H9 (cell line): ENCODE results near the gene DCST2. TPM values are rescaled to one million over a fixed set of nuclear protein-coding genes. Genes with fewer than 3 reads are reported as not detected.

ENCODE experiments used
- DNase-seq: peaks from one replicate; pipeline ENCODE4 v3.0.0-alpha.2; 2017
- H2AFZ ChIP-seq: one replicate; pipeline ENCODE4 v1.6.1; 2013; ENCODE audit warnings: mild to moderate bottlenecking, low read length, control low read depth, moderate library complexity
- H2AK5ac ChIP-seq: 2 replicates; pipeline ENCODE4 v1.6.1; 2013; ENCODE audit warnings: low read length, control low read depth, mixed read lengths; ENCODE audit not compliant: insufficient read length
- H2BK120ac ChIP-seq: one replicate; pipeline ENCODE4 v1.6.1; 2013; ENCODE audit warnings: low read depth, mild to moderate bottlenecking, low read length, control low read depth, inconsistent platforms; ENCODE audit not compliant: poor library complexity, severe bottlenecking
- H2BK12ac ChIP-seq: 2 replicates; pipeline ENCODE4 v1.6.1; 2013; ENCODE audit warnings: low read length, control low read depth, mixed read lengths, low read depth; ENCODE audit not compliant: insufficient read length
- H2BK15ac ChIP-seq: 2 replicates; pipeline ENCODE4 v1.6.1; 2013; ENCODE audit warnings: low read depth, low read length, control low read depth
- H2BK20ac ChIP-seq: one replicate; pipeline ENCODE4 v1.6.1; 2013; ENCODE audit warnings: low read depth, mild to moderate bottlenecking, low read length, control low read depth, inconsistent platforms; ENCODE audit not compliant: poor library complexity, severe bottlenecking
- H2BK5ac ChIP-seq: 2 replicates; pipeline ENCODE4 v1.6.1; 2013; ENCODE audit warnings: low read length, control low read depth, mixed read lengths; ENCODE audit not compliant: insufficient read length
- H3K14ac ChIP-seq: 2 replicates; pipeline ENCODE4 v1.6.1; 2013; ENCODE audit warnings: low read length, control low read depth; ENCODE audit not compliant: insufficient read depth
- H3K18ac ChIP-seq: 2 replicates; pipeline ENCODE4 v1.6.1; 2013; ENCODE audit warnings: low read depth, mild to moderate bottlenecking, mixed read lengths, low read length, control low read depth; ENCODE audit not compliant: insufficient read length
- H3K23ac ChIP-seq: 2 replicates; pipeline ENCODE4 v1.6.1; 2013; ENCODE audit warnings: low read length, control low read depth, mixed read lengths, low read depth; ENCODE audit not compliant: insufficient read length
- H3K23me2 ChIP-seq: 2 replicates; pipeline ENCODE4 v1.6.1; 2013; ENCODE audit warnings: low read depth, mild to moderate bottlenecking, mixed read lengths, low read length, control low read depth; ENCODE audit not compliant: insufficient read length, poor library complexity, severe bottlenecking
- H3K27ac ChIP-seq: 2 replicates; pipeline ENCODE4 v1.5.1; 2013; ENCODE audit warnings: low read length, control low read depth, mixed read lengths, low read depth; ENCODE audit not compliant: insufficient read length
- H3K27me3 ChIP-seq: 2 replicates; pipeline ENCODE4 v1.6.1; 2013; ENCODE audit warnings: low read length, control low read depth, inconsistent platforms; ENCODE audit not compliant: insufficient read depth
- H3K4ac ChIP-seq: 2 replicates; pipeline ENCODE4 v1.6.1; 2013; ENCODE audit warnings: low read depth, mild to moderate bottlenecking, control low read depth, inconsistent platforms, low read length, moderate library complexity
- H3K4me1 ChIP-seq: 2 replicates; pipeline ENCODE4 v1.6.1; 2013; ENCODE audit warnings: low read length, control low read depth, inconsistent platforms; ENCODE audit not compliant: insufficient read depth
- H3K4me2 ChIP-seq: 2 replicates; pipeline ENCODE4 v1.6.1; 2013; ENCODE audit warnings: low read length, control low read depth, mixed read lengths; ENCODE audit not compliant: insufficient read length, insufficient read depth
- H3K56ac ChIP-seq: 2 replicates; pipeline ENCODE4 v1.6.1; 2013; ENCODE audit warnings: low read depth, mild to moderate bottlenecking, mixed read lengths, low read length, control low read depth; ENCODE audit not compliant: insufficient read length
- H3K79me1 ChIP-seq: 2 replicates; pipeline ENCODE4 v1.6.1; 2013; ENCODE audit warnings: low read depth, mild to moderate bottlenecking, moderate library complexity, low read length, control low read depth, inconsistent platforms; ENCODE audit not compliant: insufficient read depth, poor library complexity, severe bottlenecking
- H3K79me2 ChIP-seq: 2 replicates; pipeline ENCODE4 v1.6.1; 2013; ENCODE audit warnings: low read length, control low read depth, inconsistent platforms; ENCODE audit not compliant: insufficient read depth
- H3K9ac ChIP-seq: 2 replicates; pipeline ENCODE4 v1.6.1; 2013; ENCODE audit warnings: low read length, control low read depth, mixed read lengths; ENCODE audit not compliant: insufficient read length; ENCODE audit errors: extremely low read depth
- H3K9me3 ChIP-seq: one replicate; pipeline ENCODE4 v1.6.1; 2013; ENCODE audit warnings: low read depth, low read length, inconsistent platforms; ENCODE audit not compliant: control insufficient read depth
- H3T11ph ChIP-seq: one replicate; pipeline ENCODE4 v1.6.1; 2013; ENCODE audit warnings: mild to moderate bottlenecking, low read length, control low read depth, inconsistent platforms
- H4K20me1 ChIP-seq: one replicate; pipeline ENCODE4 v1.6.1; 2013; ENCODE audit not compliant: control insufficient read depth, insufficient read length, insufficient read depth
- H4K5ac ChIP-seq: 2 replicates; pipeline ENCODE4 v1.6.1; 2013; ENCODE audit warnings: low read depth, mild to moderate bottlenecking, mixed read lengths, low read length, control low read depth; ENCODE audit not compliant: insufficient read length
- H4K8ac ChIP-seq: replicated peaks from 2 replicates; pipeline ENCODE4 v1.6.1; 2013; ENCODE audit warnings: low read length, control low read depth, mixed read lengths, low read depth; ENCODE audit not compliant: insufficient read length
- H4K91ac ChIP-seq: 2 replicates; pipeline ENCODE4 v1.6.1; 2013; ENCODE audit warnings: low read depth, mild to moderate bottlenecking, moderate library complexity, mixed read lengths, low read length, control low read depth; ENCODE audit not compliant: insufficient read length
- H3K27ac Mint-ChIP-seq, 3 experiments: 2 replicates in 2 of 3; 3 replicates in 1 of 3; pipeline ENCODE4 v1.8.0; 2020 to 2021; ENCODE audit warnings: mixed read lengths in 3 of 3, mild to moderate bottlenecking in 1 of 3, moderate library complexity in 1 of 3
- H3K27me3 Mint-ChIP-seq: 2 replicates; pipeline ENCODE4 v1.8.0; 2021; ENCODE audit warnings: low read depth, mild to moderate bottlenecking, moderate library complexity, mixed read lengths
- H3K36me3 Mint-ChIP-seq, 3 experiments: 2 replicates in 2 of 3; 3 replicates in 1 of 3; pipeline ENCODE4 v1.8.0; 2020 to 2021; ENCODE audit warnings: low read depth in 3 of 3, mixed read lengths in 3 of 3; ENCODE audit not compliant: insufficient read depth in 1 of 3
- H3K4me1 Mint-ChIP-seq, 2 experiments: 2 replicates each; pipeline ENCODE4 v1.8.0; 2020; ENCODE audit warnings: mixed read lengths in 2 of 2
- H3K4me3 Mint-ChIP-seq, 2 experiments: 2 replicates in 1 of 2; 3 replicates in 1 of 2; pipeline ENCODE4 v1.8.0; 2020 to 2021; ENCODE audit warnings: mild to moderate bottlenecking in 2 of 2, mixed read lengths in 2 of 2, moderate library complexity in 1 of 2
- H3K9me3 Mint-ChIP-seq, 2 experiments: 2 replicates in 1 of 2; 3 replicates in 1 of 2; pipeline ENCODE4 v1.8.0; 2020; ENCODE audit warnings: mild to moderate bottlenecking in 2 of 2, mixed read lengths in 2 of 2, moderate library complexity in 1 of 2
- WGBS: extraction: QIAGEN DNeasy Blood & Tissue Kit; methylation state at CpG from one replicate; pipeline ENCODE4 v1.1.7; 2013; ENCODE audit warnings: missing lambda C conversion rate, low lambda C conversion rate, mixed read lengths; ENCODE audit not compliant: insufficient read length; ENCODE audit errors: extremely low coverage; 5-methylcytosine and 5-hydroxymethylcytosine counted together
- total RNA-seq: library from RNA; stranded (reverse); gene quantifications from 2 replicates; pipeline ENCODE4 v1.2.1, GENCODE V29; 2021
- TF ChIP-seq, protein P1 (sequence below): fragments of 200-600 bp; sonication (generic); conservative IDR thresholded peaks from 3 replicates; pipeline ENCODE4 v1.8.0; 2021; ENCODE audit warnings: antibody characterized with exemption, mild to moderate bottlenecking

The DCST2 gene
- total RNA-seq, 1 experiment from 2014 or later, result 0.35 TPM

- Histone ChIP-seq H3T11ph (no peak overlapping the region), H4K91ac (no peak overlapping the region), H3K79me1 (no peaks in the 10 kb centered on the region), H4K8ac (no peak overlapping the region), H3K18ac (no peak overlapping the region), H3K23me2 (no peaks in the 10 kb centered on the region), H3K4me1 (no peaks in the 10 kb centered on the region), H2BK15ac (no peak overlapping the region), H2BK12ac (no peak overlapping the region), H2AK5ac (no peak overlapping the region), H2AFZ (no peak overlapping the region), H3K4me2 (no peak overlapping the region), H4K5ac (no peak overlapping the region), H3K14ac (no peak overlapping the region), H3K56ac (no peak overlapping the region), H4K20me1 (no peaks in the 10 kb centered on the region), H2BK5ac (no peak overlapping the region), H3K9ac (no peak overlapping the region), H2BK20ac (no peak overlapping the region), H3K9me3 (no peaks in the 10 kb centered on the region), H3K79me2 (no peaks in the 10 kb centered on the region), H3K23ac (no peak overlapping the region), H3K4ac (no peak overlapping the region), H3K27me3 (no peaks in the 10 kb centered on the region), H3K27ac (no peak overlapping the region), H2BK120ac (no peak overlapping the region)
- Mint-ChIP-seq H3K9me3 (no peaks in the 10 kb centered on the region), H3K27me3 (peaks cover 12% of the 10 kb centered on the region), H3K4me3 (no peak overlapping the region), H3K27ac (no peak overlapping the region), H3K36me3 (peaks cover 0 to 4% (median 3%) of the 10 kb centered on the region in 3 experiments; a peak in 1 of 7 replicates), H3K4me1 (peaks cover 15 to 32% of the 10 kb centered on the region in 2 experiments)
- WGBS, result no CpG with 5 or more reads among the region's 9 CpGs
- TF ChIP-seq, protein P1, sequence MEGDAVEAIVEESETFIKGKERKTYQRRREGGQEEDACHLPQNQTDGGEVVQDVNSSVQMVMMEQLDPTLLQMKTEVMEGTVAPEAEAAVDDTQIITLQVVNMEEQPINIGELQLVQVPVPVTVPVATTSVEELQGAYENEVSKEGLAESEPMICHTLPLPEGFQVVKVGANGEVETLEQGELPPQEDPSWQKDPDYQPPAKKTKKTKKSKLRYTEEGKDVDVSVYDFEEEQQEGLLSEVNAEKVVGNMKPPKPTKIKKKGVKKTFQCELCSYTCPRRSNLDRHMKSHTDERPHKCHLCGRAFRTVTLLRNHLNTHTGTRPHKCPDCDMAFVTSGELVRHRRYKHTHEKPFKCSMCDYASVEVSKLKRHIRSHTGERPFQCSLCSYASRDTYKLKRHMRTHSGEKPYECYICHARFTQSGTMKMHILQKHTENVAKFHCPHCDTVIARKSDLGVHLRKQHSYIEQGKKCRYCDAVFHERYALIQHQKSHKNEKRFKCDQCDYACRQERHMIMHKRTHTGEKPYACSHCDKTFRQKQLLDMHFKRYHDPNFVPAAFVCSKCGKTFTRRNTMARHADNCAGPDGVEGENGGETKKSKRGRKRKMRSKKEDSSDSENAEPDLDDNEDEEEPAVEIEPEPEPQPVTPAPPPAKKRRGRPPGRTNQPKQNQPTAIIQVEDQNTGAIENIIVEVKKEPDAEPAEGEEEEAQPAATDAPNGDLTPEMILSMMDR, result no peak
- DNase-seq, result no peak
These were observed 9.3 kb downstream of the DCST2 start for GRCh38 chr1:155024315-155024714.
